ENCODE results near the gene SPECC1. TPM values are rescaled to one million over a fixed set of nuclear protein-coding genes. Genes with fewer than 3 reads are reported as not detected.

SPECC1 gene
- total RNA-seq, 1 experiment from 2014 or later: 43.5 TPM

DNA sequence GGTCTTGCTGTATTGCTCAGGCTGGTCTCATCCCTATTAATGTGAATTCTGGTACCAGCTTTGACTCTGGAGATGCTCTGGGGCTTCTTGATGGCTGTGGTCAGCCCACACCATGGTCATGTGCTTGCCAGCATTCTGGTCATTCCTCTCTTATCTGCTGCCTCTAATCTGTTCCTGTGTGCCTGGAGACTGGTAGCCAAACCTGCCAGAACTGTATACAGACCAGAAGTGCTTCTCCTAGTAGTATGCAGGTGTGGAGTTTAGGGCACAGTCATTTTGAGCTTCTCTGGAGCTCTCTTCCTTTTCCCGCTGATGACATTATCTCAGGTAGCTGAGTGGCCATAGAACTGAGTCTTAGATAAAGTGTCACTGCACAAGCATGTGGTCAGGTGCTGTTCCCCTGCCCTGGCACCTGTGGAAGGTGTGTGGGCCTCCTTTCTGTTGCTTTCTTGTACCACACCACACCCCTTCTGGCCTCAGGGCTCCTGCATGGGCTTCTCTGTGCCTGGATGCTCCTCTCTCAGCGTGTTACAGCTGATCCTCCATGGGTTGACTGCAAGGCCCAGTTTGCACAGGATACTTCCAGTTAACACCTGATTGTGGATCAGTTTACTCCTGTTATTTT is 162.7 kb downstream of the SPECC1 start:
- DNase-seq (ENCODE audit: low read depth, low spot score): no peak
- POLR2A ChIA-PET: no interaction called here
- no peak overlapping the region for H3K27ac ChIP-seq (ENCODE audit: low read depth, low read length)
- no peak overlapping the region for H3K4me2 ChIP-seq (ENCODE audit: low read length)
- no peaks in the 10 kb centered on the region for H4K20me1 ChIP-seq (ENCODE audit: insufficient read depth)
- H3K36me3 ChIP-seq (ENCODE audit: control insufficient read depth in 1 of 2, insufficient read depth in 2 of 2, low read length in 2 of 2): no peaks in the 10 kb centered on the region
- no peak for ATAC-seq
- no peak overlapping the region for H3K9ac ChIP-seq (ENCODE audit: low read length)
- BruUV-seq (replicated peaks): no TSS peak
- RAD21 ChIA-PET (ENCODE audit: low non-redundant PET in 1 of 2, low total read pairs in 2 of 2, uncharacterized antibody in 2 of 2, unreplicated experiment in 2 of 2): no interaction called here
- 0 out of 2 replicates have a peak, but pooled peaks cover 3% of the 10 kb centered on the region for H3K79me2 ChIP-seq (ENCODE audit: insufficient read depth, low read length)
- H3K4me3 ChIP-seq (replicated peaks in 1 of 2; ENCODE audit: low read depth in 1 of 2, low read length in 2 of 2): no peak overlapping the region
- H3K9me2 ChIP-seq (ENCODE audit: insufficient read depth): no peaks in the 10 kb centered on the region
- no peak for TF ChIP-seq YY1 (IDR thresholded peaks at IDR 0.05; ENCODE audit: extremely low read depth, insufficient replicate concordance, low read depth, low read length)
- no peak for TF ChIP-seq SRF (IDR thresholded peaks at IDR 0.05; ENCODE audit: low read depth)
- no peak for TF ChIP-seq TCF7L2 (IDR thresholded peaks at IDR 0.05; ENCODE audit: borderline replicate concordance, extremely low read depth, insufficient read depth, insufficient read length)
- TF ChIP-seq CTCF (IDR thresholded peaks at IDR 0.05 in 2 of 3, conservative IDR thresholded peaks at IDR 0.05 in 1 of 3; ENCODE audit: borderline replicate concordance in 1 of 3, insufficient read depth in 1 of 3, low read depth in 2 of 3, low read length in 2 of 3): no peak
- no peak for TF ChIP-seq EZH2 (IDR thresholded peaks at IDR 0.05)
- TF ChIP-seq MAX (IDR thresholded peaks at IDR 0.05): no peak
- no peak for TF ChIP-seq SIN3A (IDR thresholded peaks at IDR 0.05; ENCODE audit: low read depth)
- CTCF ChIA-PET: no interaction called here
- H2AFZ ChIP-seq (ENCODE audit: low read depth, low read length, poor library complexity, severe bottlenecking): no peak overlapping the region
- peaks cover 20 to 38% of the 10 kb centered on the region in 2 experiments for H3K4me1 ChIP-seq (ENCODE audit: control insufficient read depth in 1 of 2, insufficient read depth in 2 of 2, low read length in 2 of 2)
- no peaks in the 10 kb centered on the region for H3K9me3 ChIP-seq (ENCODE audit: control insufficient read depth in 1 of 2, insufficient read depth in 1 of 2, low read depth in 1 of 2, low read length in 2 of 2)
- H3K27me3 ChIP-seq (ENCODE audit: insufficient read depth, low read length): no peaks in the 10 kb centered on the region
- intact Hi-C loops (cut with micrococcal nuclease): no loop called here

All from HCT116 (cell line).